Ovary (tissue), 3 donors: ENCODE data around the gene MADD.

ENCODE experiments used
- EP300 ChIP-seq: sonication (generic); formaldehyde crosslinking; IDR thresholded peaks from one replicate; pipeline ENCODE4 v1.6.1; 2017; ENCODE audit warnings: antibody characterized with exemption
- POLR2A ChIP-seq: fragments of 450-650 bp; IDR thresholded peaks from one replicate; pipeline ENCODE4 v1.6.1; 2017; ENCODE audit warnings: antibody characterized with exemption, mild to moderate bottlenecking, moderate library complexity
- TF ChIP-seq, protein P1 (sequence below), 3 donors: fragments of 450-650 bp in 2 of 3; fragments of 200-600 bp in 1 of 3; IDR thresholded peaks; one replicate each; pipeline versions ENCODE4 v1.5.1 to v1.8.0; 2016 to 2022; ENCODE audit warnings: antibody characterized with exemption in 3 of 3, mild to moderate bottlenecking in 1 of 3
- donor health status: DM: no; HTN: no; CAD: no.

DNA sequence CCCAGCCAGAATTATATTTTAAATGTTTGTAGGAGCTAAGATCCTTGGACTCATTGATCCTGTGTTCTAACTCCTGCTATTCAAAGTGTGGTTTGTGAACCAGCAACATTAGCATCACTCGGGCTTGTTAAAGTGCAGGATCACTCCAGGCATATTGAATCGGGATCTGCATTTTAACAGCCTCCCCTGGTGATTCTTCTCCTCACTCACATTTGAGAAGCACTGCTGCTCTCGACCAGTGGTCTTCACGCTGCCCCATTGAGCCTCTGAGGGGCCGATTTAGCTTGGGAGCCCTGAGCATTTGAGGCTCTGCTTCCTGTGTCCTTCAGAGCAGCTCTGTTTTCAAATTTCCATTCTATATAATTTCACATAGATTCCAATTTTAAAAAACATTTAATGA, 10.9 kb downstream of the MADD start:
- TF ChIP-seq, protein P1, sequence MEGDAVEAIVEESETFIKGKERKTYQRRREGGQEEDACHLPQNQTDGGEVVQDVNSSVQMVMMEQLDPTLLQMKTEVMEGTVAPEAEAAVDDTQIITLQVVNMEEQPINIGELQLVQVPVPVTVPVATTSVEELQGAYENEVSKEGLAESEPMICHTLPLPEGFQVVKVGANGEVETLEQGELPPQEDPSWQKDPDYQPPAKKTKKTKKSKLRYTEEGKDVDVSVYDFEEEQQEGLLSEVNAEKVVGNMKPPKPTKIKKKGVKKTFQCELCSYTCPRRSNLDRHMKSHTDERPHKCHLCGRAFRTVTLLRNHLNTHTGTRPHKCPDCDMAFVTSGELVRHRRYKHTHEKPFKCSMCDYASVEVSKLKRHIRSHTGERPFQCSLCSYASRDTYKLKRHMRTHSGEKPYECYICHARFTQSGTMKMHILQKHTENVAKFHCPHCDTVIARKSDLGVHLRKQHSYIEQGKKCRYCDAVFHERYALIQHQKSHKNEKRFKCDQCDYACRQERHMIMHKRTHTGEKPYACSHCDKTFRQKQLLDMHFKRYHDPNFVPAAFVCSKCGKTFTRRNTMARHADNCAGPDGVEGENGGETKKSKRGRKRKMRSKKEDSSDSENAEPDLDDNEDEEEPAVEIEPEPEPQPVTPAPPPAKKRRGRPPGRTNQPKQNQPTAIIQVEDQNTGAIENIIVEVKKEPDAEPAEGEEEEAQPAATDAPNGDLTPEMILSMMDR (IDR thresholded peaks at IDR 0.05): no peak
- TF ChIP-seq EP300: no peak
- no peak for TF ChIP-seq POLR2A
